Measurements from ENCODE around the gene PC. TPM values are rescaled to one million over a fixed set of nuclear protein-coding genes. Genes with fewer than 3 reads are reported as not detected.

PC gene
- total and polyA plus RNA-seq, 9 of the 15 experiments (the other 6 are each of a cell fraction or from before 2014, with no cell fraction given) = 0.94 to 38.0 (median 8.7) TPM

- Histone ChIP-seq H3K36me3 (ENCODE audit: control insufficient read depth, insufficient read depth, low read length) (no peaks in the 10 kb centered on the region), H3K79me2 (ENCODE audit: control insufficient read depth, insufficient read depth, low read length) (no peaks in the 10 kb centered on the region), H3K27ac (ENCODE audit: extremely low read depth, low read depth, low read length) (no peak overlapping the region), H4K20me1 (replicated peaks; ENCODE audit: control insufficient read depth, insufficient read depth, low read length) (no peaks in the 10 kb centered on the region), H3K9me1 (ENCODE audit: control insufficient read depth, insufficient read depth, low read length) (no peaks in the 10 kb centered on the region), H3K4me3 (no peak overlapping the region), H3K4me1 (replicated peaks in 1 of 2; ENCODE audit: control insufficient read depth in 2 of 2, insufficient read depth in 2 of 2, low read length in 2 of 2) (peaks cover 23 to 66% of the 10 kb centered on the region in 2 experiments; a peak in 4 of 5 replicates), H3K9ac (ENCODE audit: insufficient read depth in 1 of 2, low read depth in 2 of 2, low read length in 2 of 2) (peak overlapping the region in 1 of 2 experiments; percentile 78; a peak in 2 of 4 replicates), H3K9me3 (replicated peaks; ENCODE audit: control insufficient read depth, insufficient read depth, low read depth, low read length) (no peaks in the 10 kb centered on the region), H3K27me3 (ENCODE audit: control insufficient read depth in 2 of 2, insufficient read depth in 2 of 2, low read length in 2 of 2) (no peaks in the 10 kb centered on the region), H3K4me2 (ENCODE audit: insufficient read depth, low read length) (no peak overlapping the region), H2AFZ (ENCODE audit: low read depth, low read length) (0 out of 2 replicates have a peak overlapping the region, but pooled peaks have one; percentile 2)
- intact Hi-C loops (cut with micrococcal nuclease) = loop anchor here (2.0 kb wide), 1 partner anchor 47 kb away; no protein-coding TSS in a partner anchor
- FAIRE-seq (no peak), DNase-seq (ENCODE audit: extremely low read depth in 1 of 4, low spot score in 3 of 4) (no peak), ATAC-seq (no peak)
- BruUV-seq (replicated peaks) = no TSS peak
- POLR2A ChIA-PET = interaction anchor here (0.6 to 0.9 kb wide), 3 partner anchors 11 to 371 kb away, joined by 3 read pairs; partner anchors contain the start of gene BBS1
- CTCF ChIA-PET (ENCODE audit: low intra/inter-chr PET ratio) = interaction anchor here (0.6 to 2.6 kb wide), 2 partner anchors 141 to 188 kb away, joined by 3 to 18 read pairs; partner anchors contain the start of gene SYT12
- in situ Hi-C loops (cut with MboI) = no loop called here
- 53% methylated on average over 8 of the region's 9 CpGs for WGBS (ENCODE audit: insufficient coverage, low coverage, missing lambda C conversion rate)
- TF ChIP-seq SMAD4 (CRISPR knock-in tag; conservative IDR thresholded peaks at IDR 0.05) = no peak
- TF ChIP-seq CCNT2 (IDR thresholded peaks at IDR 0.05; ENCODE audit: borderline replicate concordance, extremely low read depth, insufficient read length, low read depth, low read length) = no peak
- no peak for TF ChIP-seq ZNF398 (CRISPR knock-in tag; IDR thresholded peaks at IDR 0.05)
- TF ChIP-seq GABPA (tag; conservative IDR thresholded peaks at IDR 0.05; ENCODE audit: low read depth) = no peak
- no peak for TF ChIP-seq MBD1 (CRISPR knock-in tag; IDR thresholded peaks at IDR 0.05)
- TF ChIP-seq ZBED1 (IDR thresholded peaks at IDR 0.05) = no peak
- TF ChIP-seq ZBTB1 (CRISPR knock-in tag; IDR thresholded peaks at IDR 0.05; ENCODE audit: borderline replicate concordance, low read depth) = no peak
- no peak for TF ChIP-seq EWSR1 (IDR thresholded peaks at IDR 0.05; ENCODE audit: borderline replicate concordance, low read depth, partially characterized antibody)
- peak; percentile 85; the same call in 1 of the 2 replicates for TF ChIP-seq ZBTB17 (CRISPR knock-in tag; IDR thresholded peaks at IDR 0.05)
- TF ChIP-seq KAT8 (IDR thresholded peaks at IDR 0.05; ENCODE audit: low read depth) = no peak
- TF ChIP-seq RBBP5 (IDR thresholded peaks at IDR 0.05; ENCODE audit: borderline replicate concordance, insufficient read depth, low read length, poor library complexity, severe bottlenecking) = no peak
- TF ChIP-seq ATF1 (CRISPR knock-in tag; IDR thresholded peaks at IDR 0.05) = no peak
- TF ChIP-seq ATF1 (tag; IDR thresholded peaks at IDR 0.05) = 0 out of 2 replicates have a peak, but pooled peaks have one; percentile 10
- TF ChIP-seq STAT6 (CRISPR knock-in tag; IDR thresholded peaks at IDR 0.05) = no peak
- TF ChIP-seq PKNOX1 (IDR thresholded peaks at IDR 0.05) = peak; percentile 77
These were observed 76.2 kb downstream of the PC start for GRCh38 chr11:66881927-66882452.
